GM12891 (cell line): Measurements from ENCODE around the gene EIF5B.

Experiments used
- PAX5 ChIP-seq: IDR thresholded peaks from 2 replicates; pipeline ENCODE4 v1.6.1; 2011; ENCODE audit warnings: low read length, moderate library complexity, mild to moderate bottlenecking; ENCODE audit not compliant: insufficient read depth, severe bottlenecking
- POLR2A ChIP-seq: IDR thresholded peaks from 2 replicates; pipeline ENCODE4 v1.6.1; 2011; ENCODE audit warnings: low read depth, low read length, control low read depth
- POLR2AphosphoS5 ChIP-seq: IDR thresholded peaks from 2 replicates; pipeline ENCODE4 v1.6.1; 2011; ENCODE audit warnings: low read depth, low read length, control low read depth
- SPI1 ChIP-seq: IDR thresholded peaks from 2 replicates; pipeline ENCODE4 v1.6.1; 2011; ENCODE audit warnings: low read depth, low read length, control low read depth
- TAF1 ChIP-seq: IDR thresholded peaks from 2 replicates; pipeline ENCODE4 v1.6.1; 2011; ENCODE audit warnings: low read depth, low read length, control low read depth

DNA sequence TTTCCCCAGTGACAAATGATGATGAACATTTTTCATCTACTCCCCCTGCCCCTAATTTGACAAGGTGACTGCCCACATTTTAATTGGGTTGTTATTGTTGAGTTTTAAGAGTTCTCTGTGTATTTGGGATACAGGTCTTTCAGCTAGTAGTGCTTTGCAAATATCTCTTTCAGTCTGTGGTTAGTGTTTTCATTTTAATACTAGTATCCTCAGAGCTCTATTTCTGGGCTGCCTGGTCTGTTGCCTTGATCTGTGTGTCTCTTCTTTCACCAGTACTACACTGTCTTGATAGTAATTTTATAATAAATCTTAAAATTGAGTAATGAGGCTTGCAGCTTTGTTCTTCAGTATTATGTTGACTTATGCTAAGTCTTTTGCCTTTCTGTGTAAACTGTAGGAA lies 19.7 kb downstream of the EIF5B start:
- no peak for TF ChIP-seq POLR2A
- no peak for TF ChIP-seq POLR2AphosphoS5
- no peak for TF ChIP-seq TAF1
- no peak for TF ChIP-seq SPI1
- TF ChIP-seq PAX5, result no peak
